SK-N-MC (cell line): ENCODE measurements around the gene SPATA20.

ENCODE experiments used
- EZH2 ChIP-seq: fragments of 200-600 bp; sonication (generic); IDR thresholded peaks from one replicate; pipeline ENCODE4 v1.6.1; 2017; ENCODE audit warnings: antibody characterized with exemption
- FOXP2 ChIP-seq: optimal IDR thresholded peaks from 2 replicates; pipeline ENCODE3; 2011; ENCODE audit warnings: mild to moderate bottlenecking, moderate library complexity; ENCODE audit not compliant: insufficient read depth; ENCODE audit errors: extremely low read length, control extremely low read depth
- POLR2AphosphoS5 ChIP-seq: IDR thresholded peaks from 2 replicates; pipeline ENCODE4 v1.6.1; 2012; ENCODE audit warnings: mild to moderate bottlenecking, low read depth, low read length, borderline replicate concordance

DNA sequence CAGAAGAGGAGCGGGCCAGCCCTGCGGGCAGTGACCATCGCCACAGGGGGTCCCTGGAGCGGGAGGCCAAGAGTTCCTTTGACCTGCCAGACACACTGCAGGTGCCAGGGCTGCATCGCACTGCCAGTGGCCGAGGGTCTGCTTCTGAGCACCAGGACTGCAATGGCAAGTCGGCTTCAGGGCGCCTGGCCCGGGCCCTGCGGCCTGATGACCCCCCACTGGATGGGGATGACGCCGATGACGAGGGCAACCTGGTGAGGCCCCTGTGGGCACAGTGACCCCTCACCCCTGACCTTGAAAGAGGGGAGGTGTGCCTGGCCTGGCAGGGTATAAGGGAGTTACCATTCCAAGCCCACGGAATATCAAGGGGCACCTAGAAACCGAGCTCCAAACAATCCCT is 52.6 kb downstream of the SPATA20 start:
- TF ChIP-seq EZH2, result no peak
- TF ChIP-seq FOXP2, result no peak
- TF ChIP-seq POLR2AphosphoS5, result no peak
